ENCODE results near the gene CCDC86.

The CCDC86 gene

GRCh38 chr11:60854140-60854846 lies 12.4 kb downstream of the CCDC86 start:
- DNase-seq = no peak

DNA sequence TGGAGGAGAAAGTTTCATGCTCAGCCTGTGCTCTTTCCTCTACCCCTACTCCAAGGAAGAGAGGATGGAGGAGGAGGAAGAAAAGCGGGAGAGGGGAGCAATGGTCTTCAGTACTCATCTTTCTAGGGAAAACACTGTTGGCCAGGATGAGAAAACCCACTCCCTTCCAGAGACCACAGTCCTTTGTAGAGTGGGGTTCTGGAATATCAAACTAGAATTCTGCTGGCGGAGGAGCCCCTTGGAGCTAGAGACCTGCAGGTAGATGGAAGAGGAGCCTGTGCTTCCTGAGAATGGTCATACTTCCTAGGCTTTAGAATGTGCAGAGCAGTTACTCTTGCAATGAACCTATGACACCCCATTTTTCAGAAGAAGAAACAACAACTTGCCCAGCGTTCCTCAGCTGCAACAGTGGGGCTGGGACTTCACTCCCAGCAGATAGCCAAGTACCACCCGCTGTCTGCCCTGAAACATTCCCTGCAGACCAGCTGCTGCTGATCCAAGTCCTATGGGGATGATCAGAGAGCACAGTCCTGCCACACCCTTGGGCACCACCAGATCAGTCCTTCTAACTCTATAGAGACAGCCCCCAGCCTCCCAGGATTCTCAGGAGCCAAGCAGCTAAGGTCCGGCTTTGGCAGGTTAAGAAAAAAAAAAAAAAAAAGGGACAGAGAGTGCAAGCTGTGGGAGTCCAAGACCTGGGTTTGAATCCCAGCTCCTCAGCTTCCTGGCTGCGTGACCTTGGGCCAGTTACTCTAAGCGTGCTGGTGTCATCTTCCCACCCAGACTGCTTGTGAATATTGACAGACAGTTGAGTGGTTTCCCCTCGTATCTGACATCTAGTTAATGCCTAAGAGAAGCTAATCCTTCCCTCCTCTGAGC lies 13.2 kb downstream of the CCDC86 start:
- DNase-seq = no peak

GRCh38 chr11:60855726-60856633 lies 14.1 kb downstream of the CCDC86 start, which contains the start of gene PTGDR2:
TSS of gene PTGDR2 (minus strand) at chr11:60855950. CDS start at chr11:60853722, 2,228 bp downstream.
- DNase-seq = no peak

- peak; percentile 51 for DNase-seq
Measured at GRCh38 chr11:60857378-60858232, 15.7 kb downstream of the CCDC86 start.

- no peak for DNase-seq
Measured at GRCh38 chr11:60858236-60858635, 16.3 kb downstream of the CCDC86 start.

DNA sequence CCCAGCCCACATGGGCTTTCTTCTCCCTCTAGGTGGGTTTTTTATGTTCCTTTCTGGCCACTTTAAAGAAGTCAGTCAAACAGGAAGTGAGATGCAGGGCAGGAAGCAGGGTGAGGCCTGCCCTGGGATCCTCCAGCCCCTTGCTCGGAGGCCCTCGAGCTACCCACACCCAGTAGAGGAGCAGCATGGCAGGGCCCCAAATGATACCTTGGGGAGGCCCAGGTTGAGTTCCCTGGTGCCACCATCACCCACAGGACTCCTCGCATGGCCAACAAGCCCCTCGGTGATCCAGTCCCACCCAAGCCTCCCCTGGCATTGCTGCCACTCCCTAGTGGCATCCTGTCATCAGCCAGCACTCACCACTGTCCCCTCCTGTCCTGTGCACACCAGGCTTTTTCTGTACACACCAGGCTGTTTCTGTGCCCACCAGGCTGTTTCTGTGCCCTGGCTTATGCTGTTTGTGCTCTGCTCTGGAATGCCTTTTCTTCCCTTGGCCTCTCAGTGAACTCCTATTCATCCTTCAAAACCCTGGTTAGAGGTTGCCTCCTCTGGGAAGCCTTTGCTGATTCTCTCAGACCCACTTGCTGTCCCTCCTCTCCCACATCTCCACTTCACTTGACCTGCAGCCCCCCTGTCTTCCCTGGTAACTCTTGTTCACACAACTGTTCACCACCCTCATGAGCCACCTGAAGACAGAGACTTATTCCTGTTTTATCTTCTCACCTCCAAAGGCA lies 17.0 kb downstream of the CCDC86 start:
- no peak for DNase-seq

DNA sequence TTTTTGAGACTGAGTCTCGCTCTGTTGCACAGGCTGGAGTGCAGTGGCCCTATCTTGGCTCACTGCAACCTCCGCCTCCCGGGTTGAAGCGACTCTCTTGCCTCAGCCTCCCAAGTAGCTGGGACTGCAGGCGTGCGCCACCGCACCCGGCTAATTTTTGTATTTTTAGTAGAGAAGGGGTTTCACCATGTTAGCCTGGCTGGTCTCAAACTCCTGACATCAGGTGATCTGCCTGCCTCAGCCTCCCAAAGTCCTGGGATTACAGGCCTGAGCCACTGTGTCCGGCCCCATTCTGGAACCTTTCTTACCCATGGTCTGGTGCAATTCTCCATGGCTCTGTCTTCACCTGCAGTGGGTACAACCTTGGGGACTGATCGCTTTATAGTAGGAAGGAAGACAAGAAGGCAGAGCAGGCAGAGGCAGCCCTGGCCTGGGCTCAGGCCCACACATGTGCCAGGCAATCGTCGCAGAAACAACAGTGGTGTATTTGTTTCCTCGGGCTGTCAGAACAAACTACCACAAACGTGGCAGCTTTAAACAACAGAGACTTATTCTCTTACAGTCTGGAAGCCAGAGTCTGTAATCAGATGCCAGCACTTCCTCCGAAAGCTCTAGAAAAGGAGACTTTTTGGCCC lies 17.8 kb downstream of the CCDC86 start:
- no peak for DNase-seq

DNA sequence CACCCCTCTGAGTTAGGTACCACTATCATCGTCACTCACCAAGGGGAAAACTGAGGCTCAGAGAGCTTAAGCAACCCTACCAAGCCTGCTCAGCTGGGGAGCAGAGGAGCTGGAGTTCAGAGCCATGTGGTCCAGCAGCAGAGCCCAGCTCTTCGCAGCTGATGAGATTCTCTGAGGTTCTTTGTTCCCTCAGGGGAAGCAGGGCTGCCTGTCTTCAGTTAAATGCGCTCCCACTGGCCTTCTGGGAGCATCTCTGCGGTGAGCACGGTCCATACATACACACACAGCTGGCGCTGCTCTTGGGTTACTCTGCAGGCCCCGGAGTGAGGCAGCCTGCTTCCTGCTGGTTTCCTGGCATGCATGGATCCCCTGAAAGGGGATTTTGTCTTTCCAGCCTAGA lies 19.0 kb downstream of the CCDC86 start:
- DNase-seq = no peak

GRCh38 chr11:60862171-60862570 lies 20.3 kb downstream of the CCDC86 start:
- DNase-seq = no peak

DNA sequence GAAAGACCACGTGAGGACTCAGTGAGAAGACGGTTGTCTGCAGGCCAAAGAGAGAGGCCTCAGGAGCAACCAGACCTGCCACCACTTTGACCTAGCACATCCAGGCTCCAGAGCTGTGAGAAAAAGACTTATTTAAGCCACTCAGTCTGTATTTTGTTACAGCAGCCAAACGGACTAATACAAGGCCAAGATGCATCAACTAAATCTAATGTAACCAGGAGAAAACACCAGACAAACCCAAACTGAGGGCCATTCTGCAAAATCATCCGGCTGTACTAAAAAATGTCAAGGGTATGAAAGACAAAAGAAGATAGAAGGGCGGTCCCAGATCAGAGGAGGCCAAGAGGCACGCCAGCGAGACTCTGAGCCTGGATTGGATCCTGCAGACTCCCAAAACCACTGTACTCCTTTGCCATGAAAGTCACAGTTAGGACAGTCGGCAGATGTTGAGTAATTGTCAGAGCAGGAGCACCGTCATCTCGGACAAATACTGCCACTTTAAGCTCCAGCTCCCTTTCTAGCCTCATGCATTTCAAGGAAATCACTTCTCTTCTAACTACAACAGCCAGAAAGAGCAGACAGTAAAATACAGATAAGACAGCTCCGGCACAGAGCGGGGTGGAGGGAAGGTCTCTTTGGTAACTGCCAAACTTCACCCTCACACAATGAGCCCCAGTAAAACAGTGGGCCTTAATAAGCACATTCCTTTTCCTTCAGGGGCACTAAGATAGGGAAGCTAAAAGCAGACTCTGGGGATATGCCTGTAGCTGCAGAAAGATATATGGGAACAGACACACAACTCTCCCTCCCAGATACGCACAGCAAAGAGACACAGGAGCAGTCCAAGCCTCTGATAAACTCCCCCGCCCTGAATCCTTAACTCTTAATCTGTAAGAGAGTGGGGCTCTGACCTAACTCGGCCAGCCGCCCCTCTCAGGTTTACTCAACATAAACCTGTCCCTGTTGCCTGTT lies 21.9 kb downstream of the CCDC86 start:
- DNase-seq = no peak

DNA sequence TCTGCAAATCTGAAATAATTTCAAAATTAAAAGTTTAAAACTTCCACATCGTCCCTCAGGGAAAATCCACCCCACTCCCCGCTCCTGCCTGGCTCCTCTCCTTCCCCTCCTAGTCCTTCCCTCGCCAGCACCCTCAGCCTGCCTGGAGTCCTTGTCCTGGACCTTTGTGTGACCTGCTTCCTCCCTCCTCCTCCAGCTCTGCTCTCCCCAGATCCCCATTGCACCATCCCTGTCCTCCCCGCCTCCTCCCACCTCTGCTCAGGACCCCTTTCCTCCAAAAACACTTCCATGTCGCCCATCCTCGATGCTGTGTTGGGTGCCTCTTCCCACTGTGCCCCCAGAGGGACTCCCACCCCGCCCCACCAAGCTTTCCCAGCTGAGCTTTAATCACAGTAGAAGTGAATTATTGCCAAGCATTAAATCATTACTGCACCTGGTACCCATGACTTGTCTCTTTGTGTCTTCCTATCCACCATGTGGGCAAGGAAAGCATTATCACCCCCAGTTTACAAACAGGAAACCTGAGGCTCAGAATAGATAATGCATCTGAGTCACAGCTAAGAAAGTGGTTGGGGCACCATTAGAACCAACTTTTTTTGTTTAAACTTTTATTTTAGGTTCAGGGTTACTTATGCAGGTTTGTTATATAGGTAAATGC lies 23.1 kb downstream of the CCDC86 start:
- DNase-seq = no peak

- no peak for DNase-seq
Measured at GRCh38 chr11:60866911-60867870, 25.3 kb downstream of the CCDC86 start, which contains the start of gene ZP1. TSS of gene ZP1 (plus strand) at chr11:60867542. CDS start at chr11:60867562, 20 bp downstream.

- DNase-seq = no peak
Measured at GRCh38 chr11:60867871-60868681, 26.2 kb downstream of the CCDC86 start.

- DNase-seq = no peak
Measured at GRCh38 chr11:60868682-60869450, 27.0 kb downstream of the CCDC86 start.

GRCh38 chr11:60869451-60869825 lies 27.5 kb downstream of the CCDC86 start:
- no peak for DNase-seq

- no peak for DNase-seq
Measured at GRCh38 chr11:60870276-60870675, 28.4 kb downstream of the CCDC86 start.

All from HCEC 1CT (cell line).